H1 (cell line): ENCODE measurements around the gene CCDC51. TPM values are rescaled to one million over a fixed set of nuclear protein-coding genes. Genes with fewer than 3 reads are reported as not detected.

Source experiments
- CTCF ChIA-PET: fragments of 300-600 bp; sonication (Branson Sonifier 250); formaldehyde crosslinking; loops from one replicate; lab custom pipeline; 2021; ENCODE audit not compliant: partially characterized antibody; lab: Charles Lee
- POLR2A ChIA-PET: fragments of 300-600 bp; sonication (Branson Sonifier 250); formaldehyde crosslinking; loops from one replicate; lab custom pipeline; 2021; ENCODE audit warnings: inconsistent platforms; ENCODE audit not compliant: partially characterized antibody; lab: Charles Lee
- DNase-seq, 2 experiments: peaks; one replicate each; pipeline versions ENCODE4 v3.0.0 to v3.0.0-alpha.2; 2010 to 2022; ENCODE audit warnings: low spot score in 2 of 2, low read depth in 1 of 2, mixed read lengths in 1 of 2
- FAIRE-seq: peaks from 2 replicates; lab custom pipeline; 2011; peaks lifted over from hg19 to GRCh38; lab: Jason Lieb, UNC
- H2AFZ ChIP-seq: 2 replicates; pipeline ENCODE4 v1.8.1; 2012; ENCODE audit warnings: low read length, inconsistent platforms
- H2AK5ac ChIP-seq: 2 replicates; pipeline ENCODE4 v1.6.1; 2013; ENCODE audit warnings: low read depth, low read length
- H2BK120ac ChIP-seq: replicated peaks from 2 replicates; pipeline ENCODE3; 2013; ENCODE audit warnings: low read depth, low read length, inconsistent platforms
- H2BK12ac ChIP-seq: 2 replicates; pipeline ENCODE4 v1.6.1; 2013; ENCODE audit warnings: low read depth, low read length
- H2BK15ac ChIP-seq: 2 replicates; pipeline ENCODE4 v1.6.1; 2013; ENCODE audit warnings: low read length
- H2BK20ac ChIP-seq: 2 replicates; pipeline ENCODE4 v1.6.1; 2013; ENCODE audit warnings: low read length
- H2BK5ac ChIP-seq: 2 replicates; pipeline ENCODE4 v1.6.1; 2013; ENCODE audit warnings: low read depth, low read length
- H3K14ac ChIP-seq: 2 replicates; pipeline ENCODE4 v1.6.1; 2013; ENCODE audit warnings: inconsistent platforms; ENCODE audit not compliant: insufficient read length
- H3K18ac ChIP-seq: 2 replicates; pipeline ENCODE4 v1.6.1; 2013; ENCODE audit warnings: low read length; ENCODE audit errors: extremely low read depth
- H3K23ac ChIP-seq: 2 replicates; pipeline ENCODE4 v1.6.1; 2013; ENCODE audit warnings: inconsistent platforms; ENCODE audit not compliant: insufficient read length
- H3K23me2 ChIP-seq: 2 replicates; pipeline ENCODE4 v1.6.1; 2013; ENCODE audit warnings: low read depth, low read length
- H3K27ac ChIP-seq: 2 replicates; pipeline ENCODE4 v1.6.1; 2011; ENCODE audit warnings: low read depth, low read length, inconsistent platforms
- H3K27me3 ChIP-seq, 4 experiments: replicated peaks in 1 of 4; 1 replicate in 1 of 4; 2 replicates in 3 of 4; pipeline versions ENCODE4 v1.6.1 to v1.8.1; 2011 to 2013; ENCODE audit warnings: low read length in 3 of 4, mild to moderate bottlenecking in 3 of 4, inconsistent platforms in 2 of 4, mixed read lengths in 2 of 4, moderate library complexity in 1 of 4; ENCODE audit not compliant: control insufficient read depth in 3 of 4, insufficient read depth in 3 of 4; ENCODE audit errors: extremely low read depth in 1 of 4
- H3K36me3 ChIP-seq, 4 experiments: 2 replicates each; pipeline versions ENCODE4 v1.6.1 to v1.8.1; 2011 to 2013; ENCODE audit warnings: mild to moderate bottlenecking in 4 of 4, low read length in 3 of 4, moderate library complexity in 2 of 4, control low read depth in 1 of 4, inconsistent platforms in 1 of 4; ENCODE audit not compliant: insufficient read depth in 4 of 4, control insufficient read depth in 2 of 4
- H3K4ac ChIP-seq: replicated peaks from 2 replicates; pipeline ENCODE3; 2013; ENCODE audit warnings: low read length, low read depth, mixed read lengths, inconsistent platforms; ENCODE audit not compliant: insufficient read length
- H3K4me1 ChIP-seq, 4 experiments: replicated peaks in 1 of 4; 1 replicate in 1 of 4; 2 replicates in 3 of 4; pipeline versions ENCODE4 v1.6.1 to v1.8.1; 2011 to 2013; ENCODE audit warnings: low read length in 3 of 4, inconsistent platforms in 2 of 4, mixed read lengths in 1 of 4; ENCODE audit not compliant: insufficient read depth in 4 of 4, control insufficient read depth in 3 of 4
- H3K4me2 ChIP-seq, 2 experiments: 2 replicates each; pipeline versions ENCODE4 v1.6.1 to v1.8.1; 2011 to 2013; ENCODE audit warnings: low read depth in 2 of 2, low read length in 2 of 2, control low read depth in 1 of 2, inconsistent platforms in 1 of 2, mild to moderate bottlenecking in 1 of 2; ENCODE audit not compliant: insufficient read depth in 1 of 2
- H3K4me3 ChIP-seq, 4 experiments: fragments of 200-600, 300-600 bp in 1 of 4; sonication (generic), shearing (Covaris generic), sonication (Bioruptor Twin) in 1 of 4; 2 replicates each; pipeline versions ENCODE4 v1.5.1 to v1.8.1; 2011 to 2016; ENCODE audit warnings: low read length in 4 of 4, low read depth in 3 of 4, control low read depth in 2 of 4, inconsistent platforms in 2 of 4, mild to moderate bottlenecking in 2 of 4, mixed read lengths in 1 of 4, moderate library complexity in 1 of 4; ENCODE audit not compliant: insufficient read depth in 2 of 4; ENCODE audit errors: extremely low read depth in 1 of 4
- H3K56ac ChIP-seq: replicated peaks from 2 replicates; pipeline ENCODE3; 2013; ENCODE audit warnings: low read depth, mild to moderate bottlenecking, mixed read lengths, low read length, inconsistent platforms; ENCODE audit not compliant: insufficient read length
- H3K79me1 ChIP-seq: 2 replicates; pipeline ENCODE4 v1.6.1; 2013; ENCODE audit warnings: low read depth, low read length, control low read depth
- H3K79me2 ChIP-seq, 2 experiments: 2 replicates each; pipeline versions ENCODE4 v1.6.1 to v1.8.1; 2012 to 2013; ENCODE audit warnings: low read length in 2 of 2, mild to moderate bottlenecking in 2 of 2, inconsistent platforms in 1 of 2; ENCODE audit not compliant: insufficient read depth in 2 of 2, control insufficient read depth in 1 of 2
- H3K9ac ChIP-seq, 4 experiments: replicated peaks in 1 of 4; 1 replicate in 1 of 4; 2 replicates in 3 of 4; pipeline versions ENCODE4 v1.6.1 to v1.8.1; 2011 to 2013; ENCODE audit warnings: low read depth in 3 of 4, low read length in 3 of 4, control low read depth in 2 of 4, mild to moderate bottlenecking in 2 of 4, moderate library complexity in 2 of 4, inconsistent platforms in 1 of 4; ENCODE audit errors: extremely low read depth in 1 of 4
- H3K9me3 ChIP-seq, 2 experiments: 2 replicates each; pipeline versions ENCODE4 v1.6.1 to v1.8.1; 2012 to 2013; ENCODE audit warnings: mild to moderate bottlenecking in 2 of 2, moderate library complexity in 2 of 2, control low read depth in 1 of 2, inconsistent platforms in 1 of 2, low read depth in 1 of 2, low read length in 1 of 2, mixed read lengths in 1 of 2; ENCODE audit not compliant: insufficient read depth in 2 of 2
- H4K20me1 ChIP-seq, 2 experiments: replicated peaks in 1 of 2; 2 replicates each; pipeline versions ENCODE3 to v1.8.1; 2011 to 2013; ENCODE audit warnings: inconsistent platforms in 2 of 2, low read length in 2 of 2, mild to moderate bottlenecking in 1 of 2; ENCODE audit not compliant: insufficient read depth in 2 of 2, control insufficient read depth in 1 of 2
- H4K5ac ChIP-seq: 2 replicates; pipeline ENCODE4 v1.6.1; 2013; ENCODE audit warnings: low read length, low read depth, mixed read lengths, inconsistent platforms; ENCODE audit not compliant: insufficient read length
- H4K8ac ChIP-seq: 2 replicates; pipeline ENCODE4 v1.8.0; 2013; ENCODE audit warnings: mild to moderate bottlenecking, moderate library complexity, low read length, inconsistent platforms; ENCODE audit not compliant: insufficient read depth; ENCODE audit errors: extremely low read depth
- H4K91ac ChIP-seq: replicated peaks from 2 replicates; pipeline ENCODE3; 2013; ENCODE audit warnings: low read length, mixed read lengths, inconsistent platforms; ENCODE audit not compliant: insufficient read length
- BCL11A ChIP-seq, 2 experiments: IDR thresholded peaks; one replicate each; pipeline ENCODE4 v1.6.1; 2011; ENCODE audit warnings: low read depth in 2 of 2, low read length in 2 of 2, mild to moderate bottlenecking in 2 of 2
- FOSL1 ChIP-seq: IDR thresholded peaks from 2 replicates; pipeline ENCODE4 v1.6.1; 2011; ENCODE audit warnings: mild to moderate bottlenecking, low read depth, low read length, moderate library complexity; ENCODE audit not compliant: insufficient read depth
- GABPA ChIP-seq: IDR thresholded peaks from 2 replicates; pipeline ENCODE4 v1.6.1; 2011; ENCODE audit warnings: mild to moderate bottlenecking, low read length, moderate library complexity, borderline replicate concordance; ENCODE audit not compliant: insufficient read depth
- GTF2F1 ChIP-seq: IDR thresholded peaks from 2 replicates; pipeline ENCODE4 v1.6.1; 2012; ENCODE audit warnings: low read depth, low read length, improper control_type of control experiment, borderline replicate concordance
- KDM5A ChIP-seq: fragments of 200-600 bp; IDR thresholded peaks from 2 replicates; pipeline ENCODE4 v1.7.1; 2012; ENCODE audit warnings: mild to moderate bottlenecking, low read length, inconsistent platforms, mixed read lengths
- POU5F1 ChIP-seq: IDR thresholded peaks from 2 replicates; pipeline ENCODE4 v1.6.1; 2011; ENCODE audit warnings: low read depth, mild to moderate bottlenecking, low read length, moderate library complexity
- RBBP5 ChIP-seq: IDR thresholded peaks from 2 replicates; pipeline ENCODE4 v1.7.1; 2012; ENCODE audit warnings: low read depth, mild to moderate bottlenecking, inconsistent platforms, low read length, moderate library complexity, borderline replicate concordance
- RFX5 ChIP-seq: IDR thresholded peaks from 2 replicates; pipeline ENCODE4 v1.6.1; 2011; ENCODE audit warnings: low read depth, low read length, improper control_type of control experiment, borderline replicate concordance
- SP1 ChIP-seq: IDR thresholded peaks from 2 replicates; pipeline ENCODE4 v1.6.1; 2011; ENCODE audit warnings: low read depth, low read length
- SUZ12 ChIP-seq: fragments of 200-600 bp; sonication (generic); IDR thresholded peaks from 2 replicates; pipeline ENCODE4 v1.6.1; 2012; ENCODE audit warnings: mild to moderate bottlenecking, inconsistent platforms, low read length, moderate library complexity, mixed read lengths
- TCF12 ChIP-seq: IDR thresholded peaks from 2 replicates; pipeline ENCODE4 v1.6.1; 2011; ENCODE audit warnings: low read depth, mild to moderate bottlenecking, low read length
- WGBS, 2 experiments: shearing (Covaris generic) in 1 of 2; methylation state at CpG; one replicate each; pipeline versions ENCODE4 v1.1.6 to v1.1.7; 2013 to 2015; ENCODE audit warnings: low lambda C conversion rate in 2 of 2, mixed read lengths in 2 of 2, inconsistent platforms in 1 of 2, low coverage in 1 of 2, missing lambda C conversion rate in 1 of 2; ENCODE audit not compliant: insufficient replicate concordance in 2 of 2, insufficient coverage in 1 of 2, insufficient read length in 1 of 2; ENCODE audit errors: extremely low coverage in 1 of 2, missing lambda C conversion rate in 1 of 2; 5-methylcytosine and 5-hydroxymethylcytosine counted together
- polyA plus RNA-seq, 7 experiments: library from polyadenylated mRNA; depleted of rRNA in 3 of 7; stranded (reverse) in 5 of 7; unstranded in 2 of 7; fragments of >200 nt in 5 of 7; fragments of 200-250 nt in 2 of 7; gene quantifications; 1 replicate in 5 of 7; 2 replicates in 1 of 7; 4 replicates in 1 of 7; pipeline versions ENCODE4 v1.2.1 to v1.2.3, GENCODE V29; 2011 to 2013; ENCODE audit warnings: missing spikeins in 2 of 7, mixed read lengths in 2 of 7
- total RNA-seq: library from RNA; stranded (reverse); fragmentation: NEBNext Ultra II Directional; extraction: Animal tissue kit (Norgen Biotek cat#: 25700); gene quantifications from 2 replicates; pipeline ENCODE4 v1.2.1, GENCODE V29; 2021

The CCDC51 gene
- total and polyA plus RNA-seq, 2 of the 8 experiments (the other 6 are each of a cell fraction or from before 2014, with no cell fraction given): 21.3 to 21.4 TPM

DNA sequence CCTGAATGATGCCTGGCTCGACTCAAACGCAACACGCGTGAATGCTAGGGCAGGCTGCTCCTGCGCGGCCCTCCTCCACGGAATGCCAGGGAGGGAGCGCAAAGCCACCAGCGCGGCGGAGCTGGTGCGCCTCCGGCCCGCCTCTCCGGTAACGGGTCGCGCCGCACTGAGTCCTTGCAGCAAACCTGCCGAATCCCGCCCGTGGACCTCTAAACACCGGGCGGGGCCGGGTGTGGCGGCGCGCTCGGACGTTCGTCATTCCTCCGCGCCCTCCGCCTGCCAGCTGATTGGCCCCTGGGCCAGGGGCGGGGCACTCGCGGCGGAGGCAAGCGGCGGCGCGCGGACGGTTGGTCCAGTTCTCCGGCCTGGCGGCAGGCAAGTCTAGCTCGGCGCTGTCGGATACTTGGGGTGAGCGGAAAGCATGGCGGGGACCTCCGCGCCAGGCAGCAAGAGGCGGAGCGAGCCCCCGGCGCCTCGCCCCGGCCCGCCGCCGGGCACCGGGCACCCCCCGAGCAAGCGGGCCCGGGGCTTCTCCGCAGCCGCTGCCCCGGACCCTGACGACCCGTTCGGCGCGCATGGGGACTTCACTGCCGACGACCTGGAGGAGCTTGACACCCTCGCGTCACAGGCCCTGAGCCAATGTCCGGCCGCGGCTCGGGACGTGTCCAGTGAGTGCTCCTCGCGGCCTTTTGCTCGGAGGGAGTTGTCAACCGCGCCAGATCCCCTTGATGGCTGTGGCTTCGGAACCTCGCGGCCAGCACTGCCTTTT lies 6.7 kb upstream of the CCDC51 start, which contains the start of gene ATRIP:
Gene ATRIP (plus strand): TSS at position 313 of the 769 bp plus-strand sequence. CDS start 109 bp downstream, at position 422.
- WGBS, 2 experiments: 3% methylated on average over 82 of the region's 91 CpGs; no CpG with 5 or more reads in 1 of the 2 experiments
- peak within 1 kb of the TSS; percentile 85 to 94 for H3K4me2 ChIP-seq
- no peak for TF ChIP-seq GABPA
- TF ChIP-seq RFX5: no peak
- no peak for TF ChIP-seq BCL11A (IDR thresholded peaks at IDR 0.05; ENCODE audit: low read depth in 2 of 2, low read length in 2 of 2)
- TF ChIP-seq RBBP5: peak; percentile 27; the same call in 1 of the 2 replicates
- peak; percentile 91 for TF ChIP-seq KDM5A
- no peak for TF ChIP-seq POU5F1
- TF ChIP-seq FOSL1: no peak
- TF ChIP-seq SUZ12: no peak
- TF ChIP-seq GTF2F1: peak; percentile 71; the same call in 1 of the 2 replicates
- TF ChIP-seq TCF12: 0 out of 2 replicates have a peak, but pooled peaks have one; percentile 15
- TF ChIP-seq SP1: peak; percentile 85

More for the DNA sequence above, 6.7 kb upstream of the CCDC51 start, which contains the start of gene ATRIP:
- Histone ChIP-seq H3K56ac (peak within 1 kb of the TSS; percentile 32), H3K4me1 (peaks cover 3 to 15% (median 6%) of the 10 kb centered on the region in 4 experiments; a peak in 5 of 7 replicates), H2AK5ac (no peak within 1 kb of the TSS; the same call in 1 of the 2 replicates), H2BK20ac (no peak within 1 kb of the TSS), H4K20me1 (peaks cover 0 to 8% of the 10 kb centered on the region in 2 experiments), H3K27me3 (no peaks in the 10 kb centered on the region), H3K27ac (peak within 1 kb of the TSS; percentile 66), H4K5ac (peak within 1 kb of the TSS; percentile 73), H3K14ac (no peak within 1 kb of the TSS), H3K4ac (peak within 1 kb of the TSS; percentile 85), H2BK15ac (0 out of 2 replicates have a peak within 1 kb of the TSS, but pooled peaks have one; percentile 8), H2BK120ac (no peak within 1 kb of the TSS), H2BK5ac (peak within 1 kb of the TSS; percentile 57; the same call in 1 of the 2 replicates), H2BK12ac (no peak within 1 kb of the TSS), H2AFZ (peak within 1 kb of the TSS; percentile 85), H3K4me3 (peak within 1 kb of the TSS; percentile 80 to 98 (median 96)), H4K91ac (peak within 1 kb of the TSS; percentile 75), H3K79me2 (peaks cover 0 to 21% of the 10 kb centered on the region in 2 experiments; a peak in 2 of 4 replicates), H3K23ac (no peak within 1 kb of the TSS), H3K36me3 (peaks cover 7 to 26% (median 15%) of the 10 kb centered on the region in 4 experiments), H3K9me3 (no peaks in the 10 kb centered on the region), H3K79me1 (peaks cover 4% of the 10 kb centered on the region), H3K18ac (peak within 1 kb of the TSS; percentile 94), H3K23me2 (peaks cover 11% of the 10 kb centered on the region), H3K9ac (peak within 1 kb of the TSS; percentile 59 to 82 (median 80)), H4K8ac (peak within 1 kb of the TSS; percentile 97; the same call in 1 of the 2 replicates)
- DNase-seq (peak in 1 of 2 experiments; percentile 95), FAIRE-seq (no peak)
- ChIA-PET POLR2A (interaction anchor here (0.6 to 10.3 kb wide), 25 partner anchors 11 to 261 kb away, joined by 3 to 233 read pairs (median 4); partner anchors contain the start of genes NME6, PFKFB4, PLXNB1 and SHISA5), CTCF (interaction anchor here (1.0 to 5.2 kb wide), 8 partner anchors 10 to 102 kb away, joined by 3 to 38 read pairs (median 4); no protein-coding TSS in a partner anchor)
